HepG2 (cell line): ENCODE data around the gene GTF2A2. TPM values are rescaled to one million over a fixed set of nuclear protein-coding genes. Genes with fewer than 3 reads are reported as not detected.

ENCODE experiments used
- DNMT1 ChIP-seq: sonication (generic); formaldehyde crosslinking; IDR thresholded peaks from 2 replicates; pipeline ENCODE4 v1.5.1; 2020; ENCODE audit warnings: mild to moderate bottlenecking, missing genetic modification reagents
- HNRNPK ChIP-seq: fragments of 200-400 bp; formaldehyde crosslinking; IDR thresholded peaks from 2 replicates; pipeline ENCODE4 v1.6.1; 2018; ENCODE audit warnings: low read length, low read depth, moderate library complexity, mild to moderate bottlenecking; ENCODE audit not compliant: poor library complexity, severe bottlenecking
- IKZF4 ChIP-seq: sonication (generic); formaldehyde crosslinking; IDR thresholded peaks from 2 replicates; pipeline ENCODE4 v1.5.1; 2020; ENCODE audit warnings: borderline replicate concordance, mild to moderate bottlenecking, low read depth, missing genetic modification reagents; ENCODE audit errors: not compliant biosample characterization
- KLF15 ChIP-seq: sonication (generic); formaldehyde crosslinking; IDR thresholded peaks from 2 replicates; pipeline ENCODE4 v1.8.1; 2023; ENCODE audit warnings: borderline replicate concordance, mild to moderate bottlenecking, inconsistent platforms, missing genetic modification reagents, mixed read lengths
- NCOR1 ChIP-seq: fragments of 200-600 bp; sonication (generic); IDR thresholded peaks from 2 replicates; pipeline ENCODE4 v1.7.0; 2017; ENCODE audit warnings: antibody characterized with exemption, low read length, borderline replicate concordance
- PCBP1 ChIP-seq: fragments of 200-400 bp; formaldehyde crosslinking; IDR thresholded peaks from 2 replicates; pipeline ENCODE4 v1.6.1; 2017; ENCODE audit warnings: mild to moderate bottlenecking, low read depth, low read length, borderline replicate concordance
- PCBP2 ChIP-seq: fragments of 200-400 bp; formaldehyde crosslinking; optimal IDR thresholded peaks from 2 replicates; pipeline ENCODE3; 2018; ENCODE audit warnings: low read length, low read depth; ENCODE audit not compliant: poor library complexity, severe bottlenecking
- POLR2AphosphoS2 ChIP-seq: IDR thresholded peaks from 2 replicates; pipeline ENCODE4 v1.6.1; 2011; ENCODE audit warnings: low read depth, low read length, improper control_type of control experiment
- RFXANK ChIP-seq: IDR thresholded peaks from 2 replicates; pipeline ENCODE4 v1.6.1; 2016
- SMARCE1 ChIP-seq: fragments of 450-650 bp; IDR thresholded peaks from 2 replicates; pipeline ENCODE4 v1.6.1; 2017; ENCODE audit warnings: borderline replicate concordance
- YEATS4 ChIP-seq: sonication (generic); formaldehyde crosslinking; IDR thresholded peaks from 2 replicates; pipeline ENCODE4 v1.4.0; 2020; ENCODE audit warnings: missing genetic modification reagents, borderline replicate concordance
- ZBTB25 ChIP-seq: IDR thresholded peaks from 2 replicates; pipeline ENCODE4 v1.6.1; 2018; ENCODE audit warnings: missing genetic modification reagents
- ZNF142 ChIP-seq: sonication (generic); formaldehyde crosslinking; IDR thresholded peaks from 2 replicates; pipeline ENCODE4 v1.4.0; 2020; ENCODE audit warnings: missing genetic modification reagents
- ZNF180 ChIP-seq: sonication (generic); formaldehyde crosslinking; IDR thresholded peaks from 2 replicates; pipeline ENCODE4 v1.4.0; 2020; ENCODE audit warnings: low read depth, missing genetic modification reagents, borderline replicate concordance
- ZNF326 ChIP-seq: sonication (generic); formaldehyde crosslinking; IDR thresholded peaks from 2 replicates; pipeline ENCODE4 v1.4.0; 2020; ENCODE audit warnings: missing genetic modification reagents, borderline replicate concordance
- ZNF546 ChIP-seq: sonication (generic); formaldehyde crosslinking; conservative IDR thresholded peaks from 2 replicates; pipeline ENCODE4 v1.8.1; 2023; ENCODE audit warnings: mild to moderate bottlenecking, missing genetic modification reagents
- ZNF605 ChIP-seq: sonication (generic); formaldehyde crosslinking; IDR thresholded peaks from 2 replicates; pipeline ENCODE4 v1.8.0; 2022; ENCODE audit warnings: mild to moderate bottlenecking, missing genetic modification reagents
- ZNF7 ChIP-seq: IDR thresholded peaks from 2 replicates; pipeline ENCODE4 v1.6.1; 2016; ENCODE audit warnings: missing biosample characterization, missing genetic modification reagents
- ZNF883 ChIP-seq: sonication (generic); formaldehyde crosslinking; IDR thresholded peaks from 2 replicates; pipeline ENCODE4 v1.5.1; 2020; ENCODE audit warnings: mild to moderate bottlenecking, missing genetic modification reagents; ENCODE audit errors: not compliant biosample characterization
- ZSCAN12 ChIP-seq: sonication (generic); formaldehyde crosslinking; IDR thresholded peaks from 2 replicates; pipeline ENCODE4 v1.9.0; 2021; ENCODE audit warnings: mild to moderate bottlenecking, missing genetic modification reagents
- polyA plus RNA-seq, 8 experiments: library from polyadenylated mRNA; depleted of rRNA in 3 of 8; stranded (reverse) in 7 of 8; unstranded in 1 of 8; fragments of >200 nt; fragmentation: Illumina TruSeq in 4 of 8; extraction: Trizol in 4 of 8; gene quantifications; 2 replicates each; pipeline versions ENCODE4 v1.2.1 to v1.2.3, GENCODE V29; 2011 to 2016; ENCODE audit warnings: low read depth in 4 of 8, missing spikeins in 1 of 8, mixed read lengths in 1 of 8; ENCODE audit not compliant: insufficient read depth in 1 of 8
- total RNA-seq, 5 experiments: library from RNA; depleted of rRNA; stranded (reverse); fragments of >200 nt; fragmentation: Illumina TruSeq; extraction: Trizol; gene quantifications; 2 replicates each; pipeline ENCODE4 v1.2.3, GENCODE V29; 2016; ENCODE audit warnings: low read depth in 1 of 5
- TF ChIP-seq, protein P1 (sequence below): sonication (generic); formaldehyde crosslinking; IDR thresholded peaks from 2 replicates; pipeline ENCODE4 v1.8.1; 2023; ENCODE audit warnings: missing genetic modification reagents, mild to moderate bottlenecking, borderline replicate concordance
- TF ChIP-seq, protein P2 (sequence below): sonication (generic); formaldehyde crosslinking; IDR thresholded peaks from 2 replicates; pipeline ENCODE4 v1.8.1; 2023; ENCODE audit warnings: mild to moderate bottlenecking, moderate library complexity, missing genetic modification reagents

Gene GTF2A2
- total and polyA plus RNA-seq, 2 of the 13 experiments (the other 11 are each of a cell fraction or from before 2014, with no cell fraction given) = 24.4 to 106 TPM

DNA sequence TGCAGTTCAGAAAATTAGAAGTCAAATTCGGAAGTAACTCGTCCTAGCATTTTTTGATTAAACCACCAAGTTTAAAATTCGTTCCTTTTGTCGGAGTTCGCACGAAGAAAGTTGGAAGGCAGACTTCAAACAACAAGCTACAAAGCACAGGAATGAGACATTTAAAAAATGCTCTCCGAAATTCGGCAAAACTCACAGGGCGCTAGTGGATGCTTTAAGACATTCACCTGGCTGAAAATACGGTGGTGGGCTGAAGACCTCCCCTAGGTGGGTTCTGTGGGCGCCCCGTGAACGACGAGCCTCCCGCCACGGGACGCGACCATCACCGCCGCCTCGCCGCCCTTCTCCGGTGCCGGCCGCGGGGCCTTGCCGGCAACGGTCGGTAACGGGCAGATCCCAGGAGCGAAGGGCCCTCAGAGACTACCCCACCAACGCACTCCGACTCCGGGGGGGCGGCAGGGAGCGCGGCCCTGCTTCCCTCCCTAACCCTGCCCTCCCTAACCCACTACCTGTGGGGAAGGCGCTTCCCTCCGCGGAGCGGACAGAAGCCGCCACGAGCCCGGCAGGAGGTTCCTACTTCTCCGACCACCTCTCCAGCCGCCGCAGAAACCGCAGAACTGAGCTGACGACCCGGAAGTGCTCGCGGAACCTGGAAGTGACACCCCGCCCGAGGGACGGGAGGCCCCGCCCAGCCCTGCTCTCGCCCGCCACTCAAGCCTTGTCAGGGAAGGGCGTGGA, at the start of gene GTF2A2 (continued):
- peak; percentile 63 for TF ChIP-seq ZBTB25
- no peak for TF ChIP-seq ZNF142
- TF ChIP-seq ZNF605 (CRISPR knock-in tag) = 0 out of 2 replicates have a peak, but pooled peaks have one; percentile 21
- TF ChIP-seq, protein P1, sequence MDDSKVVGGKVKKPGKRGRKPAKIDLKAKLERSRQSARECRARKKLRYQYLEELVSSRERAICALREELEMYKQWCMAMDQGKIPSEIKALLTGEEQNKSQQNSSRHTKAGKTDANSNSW = peak; percentile 62; the same call in 1 of the 2 replicates
- TF ChIP-seq ZNF7 (CRISPR knock-in tag) = no peak
- TF ChIP-seq KLF15 (CRISPR knock-in tag) = peak; percentile 50; the same call in 1 of the 2 replicates
- TF ChIP-seq POLR2AphosphoS2 = no peak
- TF ChIP-seq ZNF326 (CRISPR knock-in tag) = no peak
- TF ChIP-seq PCBP1 = no peak
- TF ChIP-seq, protein P2, sequence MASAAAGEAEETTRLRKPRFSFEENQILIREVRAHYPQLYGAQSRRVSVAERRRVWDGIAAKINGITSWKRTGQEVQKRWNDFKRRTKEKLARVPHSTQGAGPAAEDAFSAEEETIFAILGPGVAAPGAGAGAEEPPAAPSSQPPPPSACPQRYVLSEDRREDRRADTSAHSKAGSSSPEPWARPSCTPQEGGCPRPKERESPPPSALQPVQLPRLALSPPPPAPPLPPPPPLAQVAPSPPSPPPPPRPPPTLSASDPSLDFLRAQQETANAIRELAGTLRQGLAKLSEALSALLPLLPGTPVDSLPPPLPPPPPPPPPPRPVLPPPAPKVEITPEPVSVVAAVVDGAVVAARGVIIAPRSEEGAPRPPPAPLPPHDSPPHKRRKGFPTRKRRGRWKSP = peak; percentile 49
- no peak for TF ChIP-seq ZSCAN12 (CRISPR knock-in tag)
- no peak for TF ChIP-seq ZNF180 (CRISPR knock-in tag)
- TF ChIP-seq DNMT1 (CRISPR knock-in tag) = no peak
- TF ChIP-seq NCOR1 = no peak
- TF ChIP-seq SMARCE1 = no peak
- TF ChIP-seq RFXANK (CRISPR knock-in tag) = no peak
- TF ChIP-seq PCBP2 = no peak
- no peak for TF ChIP-seq ZNF546 (CRISPR knock-in tag)
- TF ChIP-seq IKZF4 (CRISPR knock-in tag) = no peak
- TF ChIP-seq ZNF883 (CRISPR knock-in tag) = peak; percentile 43
- peak; percentile 44 for TF ChIP-seq HNRNPK
- peak; percentile 42; the same call in 1 of the 2 replicates for TF ChIP-seq YEATS4 (CRISPR knock-in tag)
